Measurements from ENCODE around the gene PKD1L1.

- TF ChIP-seq CTCF (IDR thresholded peaks at IDR 0.05) (no peak), POLR2A (IDR thresholded peaks at IDR 0.05) (no peak)
Measured at GRCh38 chr7:47884675-47885074, 63.6 kb downstream of the PKD1L1 start.

All from right lobe of liver (tissue), 4 donors.